ENCODE data around the gene RAC2. TPM values are rescaled to one million over a fixed set of nuclear protein-coding genes. Genes with fewer than 3 reads are reported as not detected.

The RAC2 gene
- total and polyA plus RNA-seq, 4 donors: 16.7 to 217 (median 55.2) TPM

GRCh38 chr22:37175414-37176281 lies 68.4 kb downstream of the RAC2 start:
- Histone ChIP-seq H3K27me3 (ENCODE audit: control insufficient read depth in 3 of 3, insufficient read depth in 3 of 3, low read length in 2 of 3) (peaks cover 0 to 5% (median 2%) of the 10 kb centered on the region in 3 donors), H3K9ac (ENCODE audit: insufficient read depth in 1 of 2, low read length in 2 of 2) (no peak overlapping the region), H3K4me3 (no peak overlapping the region), H3K9me3 (ENCODE audit: control insufficient read depth in 4 of 4, insufficient read depth in 3 of 4, low read length in 3 of 4) (no peaks in the 10 kb centered on the region), H3K27ac (ENCODE audit: low read depth in 1 of 2, low read length in 1 of 2) (peak overlapping the region in 1 of 2 donors; percentile 48), H3K36me3 (ENCODE audit: control insufficient read depth in 4 of 4, insufficient read depth in 4 of 4, low read length in 4 of 4) (no peaks in the 10 kb centered on the region), H3K4me1 (ENCODE audit: control insufficient read depth in 5 of 5, insufficient read depth in 5 of 5, low read length in 5 of 5) (peaks cover 0 to 42% (median 19%) of the 10 kb centered on the region in 5 donors)
- no peak for TF ChIP-seq CTCF (IDR thresholded peaks at IDR 0.05; ENCODE audit: control extremely low read depth, extremely low read depth)
- ATAC-seq (ENCODE audit: insufficient read depth, low FRiP score) (no peak), DNase-seq (peak in 1 of 3 donors; percentile 23)
- 59 to 65% methylated on average over 18 of the region's 18 CpGs for WGBS, 2 donors

Small RNA genes lying within 50 kb of the gene (small RNA-seq; reads per million reads assigned to genes)
- gene Z82188.1 (ENCODE audit: low replicate concordance): not detected

Other genes starting within 250 kb of the RAC2 start
- gene TST, start 224.8 kb downstream of the RAC2 start, total RNA-seq: 10 to 100 TPM; 30.2 to 63.7 TPM
- gene TST, start 224.8 kb downstream of the RAC2 start, polyA plus RNA-seq: 100 to 1,000 TPM in 1 of 2 donors, 10 to 100 TPM in 1; 49.8 to 107 TPM
- gene MPST, start 224.5 kb downstream of the RAC2 start, total RNA-seq: 10 to 100 TPM; 59.2 to 72.6 TPM
- gene MPST, start 224.5 kb downstream of the RAC2 start, polyA plus RNA-seq: 100 to 1,000 TPM in 1 of 2 donors, 10 to 100 TPM in 1; 70.7 to 247 TPM
- 10 to 100 TPM in 1 of 2 donors, 1 to 10 TPM in 1; 9.7 to 26.0 TPM for gene KCTD17, start 192.5 kb downstream of the RAC2 start, total RNA-seq
- gene KCTD17, start 192.5 kb downstream of the RAC2 start, polyA plus RNA-seq: 10 to 100 TPM; 15.1 to 21.6 TPM
- under 1 TPM; 0.09 to 0.57 TPM for gene TMPRSS6, start 134.6 kb downstream of the RAC2 start, total RNA-seq
- gene TMPRSS6, start 134.6 kb downstream of the RAC2 start, polyA plus RNA-seq: 1 to 10 TPM in 1 of 2 donors, under 1 TPM in 1; 0.81 to 1.0 TPM
- gene IL2RB, start 94.4 kb downstream of the RAC2 start, total RNA-seq: 1 to 10 TPM; 3.8 to 5.9 TPM
- gene IL2RB, start 94.4 kb downstream of the RAC2 start, polyA plus RNA-seq: 1 to 10 TPM; 1.0 to 4.1 TPM
- 10 to 100 TPM in 1 of 2 donors, 1 to 10 TPM in 1; 4.4 to 14.0 TPM for gene C1QTNF6, start 56.0 kb downstream of the RAC2 start, total RNA-seq
- 1 to 10 TPM; 3.8 to 4.3 TPM for gene C1QTNF6, start 56.0 kb downstream of the RAC2 start, polyA plus RNA-seq
- under 1 TPM; 0.09 to 0.11 TPM for gene SSTR3, start 31.8 kb downstream of the RAC2 start, total RNA-seq
- under 1 TPM; 0.04 to 0.87 TPM for gene SSTR3, start 31.8 kb downstream of the RAC2 start, polyA plus RNA-seq
- gene CYTH4, start 38.2 kb upstream of the RAC2 start, total RNA-seq: 10 to 100 TPM; 25.9 to 44.0 TPM
- 10 to 100 TPM; 10.5 to 84.2 TPM for gene CYTH4, start 38.2 kb upstream of the RAC2 start, polyA plus RNA-seq
- 1 to 10 TPM; 1.5 to 6.8 TPM for gene ELFN2, start 183.2 kb upstream of the RAC2 start, total RNA-seq
- gene ELFN2, start 183.2 kb upstream of the RAC2 start, polyA plus RNA-seq: 1 to 10 TPM in 1 of 2 donors, under 1 TPM in 1; 0.62 to 1.6 TPM
- gene MFNG, start 242.1 kb upstream of the RAC2 start, total RNA-seq: 10 to 100 TPM; 16.9 to 45.2 TPM
- gene MFNG, start 242.1 kb upstream of the RAC2 start, polyA plus RNA-seq: 10 to 100 TPM; 14.3 to 46.7 TPM

All from lung (tissue), 13 donors.